Liver (tissue), 10 donors: ENCODE results near the gene HEMGN. TPM values are rescaled to one million over a fixed set of nuclear protein-coding genes. Genes with fewer than 3 reads are reported as not detected.

ENCODE experiments used
- DNase-seq: peaks from one replicate; pipeline ENCODE4 v3.0.0-alpha.2; 2017; ENCODE audit warnings: low spot score
- H3K27ac ChIP-seq, 2 donors: one replicate each; pipeline ENCODE4 v1.7.0; 2013; ENCODE audit warnings: inconsistent platforms in 2 of 2, low read length in 2 of 2, control low read depth in 1 of 2, low read depth in 1 of 2, mild to moderate bottlenecking in 1 of 2
- H3K27me3 ChIP-seq, 4 donors: one replicate each; pipeline versions ENCODE4 v1.6.1 to v1.7.0; 2013; ENCODE audit warnings: low read length in 3 of 4, inconsistent platforms in 1 of 4, mild to moderate bottlenecking in 1 of 4, moderate library complexity in 1 of 4; ENCODE audit not compliant: control insufficient read depth in 4 of 4, insufficient read depth in 4 of 4
- H3K36me3 ChIP-seq, 4 donors: one replicate each; pipeline versions ENCODE4 v1.6.1 to v1.7.0; 2013; ENCODE audit warnings: low read length in 3 of 4, mild to moderate bottlenecking in 3 of 4, low read depth in 1 of 4, moderate library complexity in 1 of 4; ENCODE audit not compliant: control insufficient read depth in 4 of 4, insufficient read depth in 3 of 4
- H3K4me1 ChIP-seq, 4 donors: one replicate each; pipeline versions ENCODE4 v1.6.1 to v1.7.0; 2013; ENCODE audit warnings: low read length in 3 of 4, mild to moderate bottlenecking in 3 of 4, moderate library complexity in 1 of 4; ENCODE audit not compliant: control insufficient read depth in 4 of 4, insufficient read depth in 4 of 4
- H3K4me3 ChIP-seq, 3 donors: one replicate each; pipeline versions ENCODE4 v1.6.1 to v1.7.0; 2013; ENCODE audit warnings: low read length in 3 of 3, control low read depth in 1 of 3, low read depth in 1 of 3, mild to moderate bottlenecking in 1 of 3
- H3K9ac ChIP-seq, 2 donors: one replicate each; pipeline ENCODE4 v1.7.0; 2013; ENCODE audit warnings: low read length in 2 of 2, mild to moderate bottlenecking in 2 of 2, moderate library complexity in 2 of 2, control low read depth in 1 of 2, low read depth in 1 of 2
- H3K9me3 ChIP-seq, 4 donors: one replicate each; pipeline versions ENCODE4 v1.6.1 to v1.7.0; 2013; ENCODE audit warnings: low read length in 3 of 4; ENCODE audit not compliant: control insufficient read depth in 4 of 4
- EGR1 ChIP-seq, 2 donors: IDR thresholded peaks; 2 replicates each; pipeline ENCODE4 v1.6.1; 2016 to 2018; ENCODE audit warnings: antibody characterized with exemption in 2 of 2, low read depth in 2 of 2
- FOXA2 ChIP-seq: IDR thresholded peaks from 2 replicates; pipeline ENCODE4 v1.6.1; 2016; ENCODE audit warnings: antibody characterized with exemption
- HNF4A ChIP-seq, 2 donors: conservative IDR thresholded peaks; 2 replicates each; pipeline ENCODE4 v1.6.1; 2016; ENCODE audit warnings: antibody characterized with exemption in 2 of 2, mild to moderate bottlenecking in 2 of 2
- HNF4G ChIP-seq: IDR thresholded peaks from 2 replicates; pipeline ENCODE4 v1.6.1; 2016; ENCODE audit warnings: antibody characterized with exemption
- JUND ChIP-seq, 2 donors: IDR thresholded peaks; 2 replicates each; pipeline ENCODE4 v1.6.1; 2016; ENCODE audit warnings: antibody characterized with exemption in 2 of 2
- RAD21 ChIP-seq, 2 donors: IDR thresholded peaks; 2 replicates each; pipeline ENCODE4 v1.6.1; 2016; ENCODE audit warnings: antibody characterized with exemption in 2 of 2, mild to moderate bottlenecking in 2 of 2
- RXRA ChIP-seq, 2 donors: IDR thresholded peaks; 2 replicates each; pipeline ENCODE4 v1.6.1; 2017 to 2018; ENCODE audit warnings: antibody characterized with exemption in 2 of 2, mild to moderate bottlenecking in 1 of 2
- TAF1 ChIP-seq: conservative IDR thresholded peaks from 2 replicates; pipeline ENCODE4 v1.6.1; 2016; ENCODE audit warnings: antibody characterized with exemption, mild to moderate bottlenecking
- YY1 ChIP-seq: IDR thresholded peaks from 2 replicates; pipeline ENCODE4 v1.6.1; 2016; ENCODE audit warnings: antibody characterized with exemption, mild to moderate bottlenecking
- WGBS: extraction: QIAGEN DNeasy Blood & Tissue Kit; methylation state at CpG from one replicate; pipeline ENCODE4 v1.1.7; 2013; 5-methylcytosine and 5-hydroxymethylcytosine counted together
- polyA plus RNA-seq, 2 donors: library from polyadenylated mRNA; stranded (reverse) in 1 of 2; unstranded in 1 of 2; fragments of 200-250 nt in 1 of 2; fragments of >200 nt in 1 of 2; fragmentation: Nextera tagmentation in 1 of 2; extraction: Ambion mirVana in 1 of 2; gene quantifications; one replicate each; pipeline versions ENCODE4 v1.2.1 to v1.2.3, GENCODE V29; 2013 to 2015
- small RNA-seq: library from RNA; depleted of rRNA; stranded (forward); fragments of <200 nt; gene quantifications from one replicate; pipeline ENCODE3, GENCODE V24; 2014
- total RNA-seq, 2 donors: library from RNA; depleted of rRNA; stranded (reverse); fragments of >200 nt; gene quantifications; one replicate each; pipeline ENCODE4 v1.2.3, GENCODE V29; 2014
- TF ChIP-seq, protein P1 (sequence below): IDR thresholded peaks from 2 replicates; pipeline ENCODE4 v1.6.1; 2016; ENCODE audit warnings: antibody characterized with exemption
- TF ChIP-seq, protein P2 (sequence below): IDR thresholded peaks from 2 replicates; pipeline ENCODE4 v1.6.1; 2016; ENCODE audit warnings: antibody characterized with exemption
- TF ChIP-seq, protein P3 (sequence below): fragments of 150-350 bp; IDR thresholded peaks from 2 replicates; pipeline ENCODE4 v1.5.1; 2017; ENCODE audit warnings: improper control_type of control experiment, low read depth, low read length; ENCODE audit not compliant: missing input control
- TF ChIP-seq, protein P4 (sequence below): IDR thresholded peaks from 2 replicates; pipeline ENCODE4 v1.6.1; 2016; ENCODE audit warnings: antibody characterized with exemption
- donor health status: healthy.
- donor health status: healthy.
- donor health status: healthy.
- donor health status: healthy.
- donor health status: healthy.

Gene HEMGN
- total and polyA plus RNA-seq, 4 donors, result 0.06 to 218 (median 0.08) TPM; not detected in 1

DNA sequence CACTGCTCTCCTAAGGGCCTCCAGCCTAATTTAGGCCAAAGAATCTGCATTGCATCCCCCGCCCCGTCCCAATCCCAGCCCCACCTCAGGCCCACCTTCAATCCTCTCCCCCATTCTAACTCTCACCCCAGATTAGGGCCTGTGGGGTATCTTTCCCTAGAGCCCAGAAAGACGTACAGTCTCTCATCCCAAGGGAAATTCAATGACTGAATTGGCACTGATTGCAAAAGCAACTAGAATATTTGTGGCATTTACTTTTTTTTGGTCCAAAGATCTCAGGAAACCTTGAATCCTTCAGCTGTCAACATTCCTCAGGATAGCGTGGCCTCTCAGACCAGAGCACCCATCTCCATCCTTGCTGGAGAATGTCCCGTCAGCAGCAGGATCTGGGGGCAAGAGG, 46.2 kb downstream of the HEMGN start:
- DNase-seq, result no peak
- Histone ChIP-seq H3K9ac (no peak overlapping the region), H3K9me3 (no peaks in the 10 kb centered on the region), H3K27ac (no peak overlapping the region), H3K36me3 (no peaks in the 10 kb centered on the region), H3K27me3 (no peaks in the 10 kb centered on the region), H3K4me1 (no peaks in the 10 kb centered on the region), H3K4me3 (no peak overlapping the region)
- TF ChIP-seq RXRA (IDR thresholded peaks at IDR 0.05), result no peak
- TF ChIP-seq HNF4G, result no peak
- no peak for TF ChIP-seq RAD21 (IDR thresholded peaks at IDR 0.05)
- no peak for TF ChIP-seq YY1
- no peak for TF ChIP-seq HNF4A (conservative IDR thresholded peaks at IDR 0.05)
- TF ChIP-seq EGR1 (IDR thresholded peaks at IDR 0.05; ENCODE audit: low read depth in 2 of 2), result no peak
- WGBS, result 89% methylated on average over 5 of the region's 5 CpGs

DNA sequence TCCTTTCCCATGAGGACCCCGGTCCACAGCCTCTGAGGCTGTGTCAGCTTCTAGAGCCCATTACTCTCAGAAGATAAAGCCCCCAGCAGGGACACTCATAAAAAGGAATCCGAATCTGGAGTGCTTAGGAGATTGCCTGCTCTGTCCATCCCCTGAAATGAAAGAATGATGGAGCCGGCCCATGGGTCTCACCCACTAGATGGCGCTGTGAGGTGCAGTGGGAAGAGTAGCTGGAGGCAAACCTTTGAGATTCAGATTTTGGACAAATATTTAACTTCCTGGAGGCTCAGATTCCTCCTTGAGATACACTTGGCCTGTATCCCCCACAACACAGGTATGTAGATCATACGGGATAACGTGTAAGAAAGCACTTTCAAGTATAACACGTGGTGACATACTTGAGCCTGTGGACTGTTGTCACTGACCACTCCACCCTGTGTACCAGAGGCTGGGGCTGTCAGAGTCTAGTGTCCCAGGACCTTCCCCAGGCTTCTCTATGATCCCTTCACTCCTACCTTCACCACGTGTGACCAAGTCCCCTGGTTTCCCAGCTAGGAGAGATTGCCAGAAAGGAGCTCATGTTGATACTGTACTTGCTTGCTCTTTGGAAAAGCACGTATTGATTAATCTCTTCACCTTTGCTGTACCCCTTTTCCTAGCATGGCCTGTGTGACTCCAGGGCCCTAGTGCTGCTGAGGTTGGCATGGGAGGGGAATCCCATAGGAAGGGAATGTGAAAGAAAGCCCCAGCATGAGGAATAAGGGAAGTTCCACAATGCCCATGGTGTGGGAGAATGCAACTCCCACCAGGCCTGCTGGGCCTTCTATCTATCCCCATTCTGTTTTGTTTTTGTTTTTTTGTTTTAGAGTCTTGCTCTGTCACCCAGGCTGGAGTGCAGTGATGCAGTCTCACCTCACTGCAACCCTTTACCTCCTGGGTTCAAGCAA, 47.8 kb downstream of the HEMGN start:
- H3K36me3 ChIP-seq, result no peaks in the 10 kb centered on the region
- no peaks in the 10 kb centered on the region for H3K27me3 ChIP-seq
- DNase-seq, result peak; percentile 61
- no peaks in the 10 kb centered on the region for H3K4me1 ChIP-seq
- no peak for TF ChIP-seq HNF4G
- TF ChIP-seq, protein P1, sequence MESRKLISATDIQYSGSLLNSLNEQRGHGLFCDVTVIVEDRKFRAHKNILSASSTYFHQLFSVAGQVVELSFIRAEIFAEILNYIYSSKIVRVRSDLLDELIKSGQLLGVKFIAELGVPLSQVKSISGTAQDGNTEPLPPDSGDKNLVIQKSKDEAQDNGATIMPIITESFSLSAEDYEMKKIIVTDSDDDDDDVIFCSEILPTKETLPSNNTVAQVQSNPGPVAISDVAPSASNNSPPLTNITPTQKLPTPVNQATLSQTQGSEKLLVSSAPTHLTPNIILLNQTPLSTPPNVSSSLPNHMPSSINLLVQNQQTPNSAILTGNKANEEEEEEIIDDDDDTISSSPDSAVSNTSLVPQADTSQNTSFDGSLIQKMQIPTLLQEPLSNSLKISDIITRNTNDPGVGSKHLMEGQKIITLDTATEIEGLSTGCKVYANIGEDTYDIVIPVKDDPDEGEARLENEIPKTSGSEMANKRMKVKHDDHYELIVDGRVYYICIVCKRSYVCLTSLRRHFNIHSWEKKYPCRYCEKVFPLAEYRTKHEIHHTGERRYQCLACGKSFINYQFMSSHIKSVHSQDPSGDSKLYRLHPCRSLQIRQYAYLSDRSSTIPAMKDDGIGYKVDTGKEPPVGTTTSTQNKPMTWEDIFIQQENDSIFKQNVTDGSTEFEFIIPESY, result no peak
- TF ChIP-seq, protein P2, sequence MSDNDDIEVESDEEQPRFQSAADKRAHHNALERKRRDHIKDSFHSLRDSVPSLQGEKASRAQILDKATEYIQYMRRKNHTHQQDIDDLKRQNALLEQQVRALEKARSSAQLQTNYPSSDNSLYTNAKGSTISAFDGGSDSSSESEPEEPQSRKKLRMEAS, result no peak
- TF ChIP-seq FOXA2, result no peak
- TF ChIP-seq, protein P3, sequence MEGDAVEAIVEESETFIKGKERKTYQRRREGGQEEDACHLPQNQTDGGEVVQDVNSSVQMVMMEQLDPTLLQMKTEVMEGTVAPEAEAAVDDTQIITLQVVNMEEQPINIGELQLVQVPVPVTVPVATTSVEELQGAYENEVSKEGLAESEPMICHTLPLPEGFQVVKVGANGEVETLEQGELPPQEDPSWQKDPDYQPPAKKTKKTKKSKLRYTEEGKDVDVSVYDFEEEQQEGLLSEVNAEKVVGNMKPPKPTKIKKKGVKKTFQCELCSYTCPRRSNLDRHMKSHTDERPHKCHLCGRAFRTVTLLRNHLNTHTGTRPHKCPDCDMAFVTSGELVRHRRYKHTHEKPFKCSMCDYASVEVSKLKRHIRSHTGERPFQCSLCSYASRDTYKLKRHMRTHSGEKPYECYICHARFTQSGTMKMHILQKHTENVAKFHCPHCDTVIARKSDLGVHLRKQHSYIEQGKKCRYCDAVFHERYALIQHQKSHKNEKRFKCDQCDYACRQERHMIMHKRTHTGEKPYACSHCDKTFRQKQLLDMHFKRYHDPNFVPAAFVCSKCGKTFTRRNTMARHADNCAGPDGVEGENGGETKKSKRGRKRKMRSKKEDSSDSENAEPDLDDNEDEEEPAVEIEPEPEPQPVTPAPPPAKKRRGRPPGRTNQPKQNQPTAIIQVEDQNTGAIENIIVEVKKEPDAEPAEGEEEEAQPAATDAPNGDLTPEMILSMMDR, result peak; percentile 44
- peak; percentile 26 to 63 for TF ChIP-seq RAD21 (IDR thresholded peaks at IDR 0.05)
- no peak for TF ChIP-seq HNF4A (conservative IDR thresholded peaks at IDR 0.05)
- no peak overlapping the region for H3K4me3 ChIP-seq
- no peak overlapping the region for H3K9ac ChIP-seq
- no peak overlapping the region for H3K27ac ChIP-seq
- no peaks in the 10 kb centered on the region for H3K9me3 ChIP-seq
- WGBS, result 68% methylated on average over 9 of the region's 9 CpGs

DNA sequence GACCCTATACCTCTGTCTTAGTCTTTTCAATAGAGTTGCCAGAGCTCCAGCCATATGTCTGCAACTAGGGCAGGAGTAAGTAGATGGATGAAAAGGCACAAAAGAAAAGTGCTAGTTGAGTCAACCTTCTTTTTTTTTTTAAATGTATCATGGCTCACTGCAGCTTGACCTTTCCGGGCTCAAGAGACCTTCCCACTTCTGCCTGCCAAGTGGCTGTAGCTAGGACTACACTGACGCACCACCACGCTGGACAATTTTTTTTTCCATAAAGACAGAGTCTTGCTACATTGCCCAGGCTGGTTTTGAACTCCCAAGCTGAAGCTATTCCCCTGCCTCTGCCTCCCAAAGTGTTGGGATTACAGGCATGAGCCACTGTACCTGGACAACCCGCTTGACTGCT, 57.6 kb downstream of the HEMGN start:
- 84% methylated on average over 4 of the region's 4 CpGs for WGBS
- Histone ChIP-seq H3K9me3 (no peaks in the 10 kb centered on the region), H3K36me3 (no peaks in the 10 kb centered on the region), H3K4me1 (no peaks in the 10 kb centered on the region), H3K27me3 (no peaks in the 10 kb centered on the region), H3K4me3 (no peak overlapping the region), H3K9ac (no peak overlapping the region), H3K27ac (no peak overlapping the region)
- no peak for DNase-seq
- TF ChIP-seq, protein P4, sequence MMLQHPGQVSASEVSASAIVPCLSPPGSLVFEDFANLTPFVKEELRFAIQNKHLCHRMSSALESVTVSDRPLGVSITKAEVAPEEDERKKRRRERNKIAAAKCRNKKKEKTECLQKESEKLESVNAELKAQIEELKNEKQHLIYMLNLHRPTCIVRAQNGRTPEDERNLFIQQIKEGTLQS, result no peak
- no peak for TF ChIP-seq RXRA (IDR thresholded peaks at IDR 0.05)
- no peak for TF ChIP-seq EGR1 (IDR thresholded peaks at IDR 0.05; ENCODE audit: low read depth in 2 of 2)
- no peak for TF ChIP-seq FOXA2
- TF ChIP-seq TAF1, result no peak
- no peak for TF ChIP-seq JUND (IDR thresholded peaks at IDR 0.05)

Small RNAs within 50 kb of the gene (small RNA-seq; reads per million reads assigned to genes)
- not detected for gene RF00019

Other genes starting within 250 kb of the HEMGN start
- gene XPA, start 240.8 kb downstream of the HEMGN start, total RNA-seq, result 1 to 10 TPM; 6.7 to 6.9 TPM
- 10 to 100 TPM in 1 of 2 donors, 1 to 10 TPM in 1; 6.6 to 19.6 TPM for gene XPA, start 240.8 kb downstream of the HEMGN start, polyA plus RNA-seq
- gene FOXE1, start 84.9 kb downstream of the HEMGN start, total RNA-seq, result not detected
- not detected for gene FOXE1, start 84.9 kb downstream of the HEMGN start, polyA plus RNA-seq
- gene TRMO, start 15.7 kb downstream of the HEMGN start, total RNA-seq, result 10 to 100 TPM in 1 of 2 donors, 1 to 10 TPM in 1; 9.9 to 13.2 TPM
- 1 to 10 TPM; 7.0 to 9.5 TPM for gene TRMO, start 15.7 kb downstream of the HEMGN start, polyA plus RNA-seq
- 10 to 100 TPM in 1 of 2 donors, 1 to 10 TPM in 1; 4.0 to 21.2 TPM for gene ANP32B, start 45.2 kb upstream of the HEMGN start, total RNA-seq
- gene ANP32B, start 45.2 kb upstream of the HEMGN start, polyA plus RNA-seq, result 10 to 100 TPM; 32.8 to 39.4 TPM
- gene NANS, start 118.6 kb upstream of the HEMGN start, total RNA-seq, result 10 to 100 TPM; 23.4 to 55.4 TPM
- gene NANS, start 118.6 kb upstream of the HEMGN start, polyA plus RNA-seq, result 10 to 100 TPM; 33.4 to 52.2 TPM
- 10 to 100 TPM; 15.2 to 19.9 TPM for gene TRIM14, start 181.1 kb upstream of the HEMGN start, total RNA-seq
- 10 to 100 TPM; 15.6 to 22.0 TPM for gene TRIM14, start 181.1 kb upstream of the HEMGN start, polyA plus RNA-seq